Caco-2 (cell line): Measurements from ENCODE around the gene UBE2H. TPM values are rescaled to one million over a fixed set of nuclear protein-coding genes. Genes with fewer than 3 reads are reported as not detected.

Source experiments
- BruUV-seq: library from RNA; stranded (reverse); fragments of 400-500 nt; replicated peaks from 2 replicates; lab custom pipeline; 2021; lab: Mats Ljungman, UMichigan
- CTCF ChIA-PET: fragments of 300-600 bp; sonication (Branson Sonifier 250); formaldehyde crosslinking; loops from one replicate; lab custom pipeline; 2022; ENCODE audit warnings: antibody characterized with exemption; lab: Charles Lee
- POLR2A ChIA-PET: fragments of 300-600 bp; sonication (Branson Sonifier 250); formaldehyde crosslinking; loops from one replicate; lab custom pipeline; 2022; ENCODE audit warnings: antibody characterized with exemption; lab: Charles Lee
- DNase-seq, 2 experiments: peaks; one replicate each; pipeline versions ENCODE4 v3.0.0 to v3.0.0-alpha.2; 2020 to 2022
- H3K27me3 ChIP-seq: replicated peaks from 2 replicates; pipeline ENCODE4 v1.6.0; 2011; ENCODE audit warnings: low read length; ENCODE audit not compliant: control insufficient read depth, insufficient read depth
- H3K36me3 ChIP-seq: 2 replicates; pipeline ENCODE4 v1.5.1; 2011; ENCODE audit warnings: low read length; ENCODE audit not compliant: control insufficient read depth, insufficient read depth
- H3K4me1 ChIP-seq: fragments of 250-450 bp; sonication (Bioruptor Pico); 2 replicates; pipeline ENCODE4 v1.5.1; 2020; ENCODE audit warnings: mild to moderate bottlenecking
- H3K4me3 ChIP-seq: 2 replicates; pipeline ENCODE4 v1.5.1; 2011; ENCODE audit warnings: low read depth, mild to moderate bottlenecking, control low read depth, low read length
- H3K9me3 ChIP-seq: fragments of 250-450 bp; sonication (Bioruptor Pico); 2 replicates; pipeline ENCODE4 v1.5.1; 2020; ENCODE audit warnings: mild to moderate bottlenecking, moderate library complexity
- H3K27ac Mint-ChIP-seq: one replicate; pipeline ENCODE4 v1.8.0; 2022; ENCODE audit warnings: mixed read lengths; ENCODE audit not compliant: unreplicated experiment
- H3K27me3 Mint-ChIP-seq: one replicate; pipeline ENCODE4 v1.8.0; 2022; ENCODE audit warnings: mixed read lengths; ENCODE audit not compliant: insufficient read depth, unreplicated experiment
- H3K36me3 Mint-ChIP-seq: one replicate; pipeline ENCODE4 v1.8.0; 2022; ENCODE audit warnings: mild to moderate bottlenecking, mixed read lengths; ENCODE audit not compliant: insufficient read depth, unreplicated experiment
- H3K4me1 Mint-ChIP-seq: one replicate; pipeline ENCODE4 v1.8.0; 2022; ENCODE audit warnings: low read depth, mixed read lengths; ENCODE audit not compliant: unreplicated experiment
- H3K4me3 Mint-ChIP-seq: one replicate; pipeline ENCODE4 v1.8.0; 2022; ENCODE audit warnings: mild to moderate bottlenecking, moderate library complexity, mixed read lengths; ENCODE audit not compliant: unreplicated experiment
- H3K9me3 Mint-ChIP-seq: one replicate; pipeline ENCODE4 v1.8.0; 2022; ENCODE audit warnings: mixed read lengths; ENCODE audit not compliant: unreplicated experiment
- intact Hi-C: fragments of 100-400 bp; cut with micrococcal nuclease; formaldehyde crosslinking; loops from one replicate; pipeline ENCODE4 v1.10.0; 2022; ENCODE audit not compliant: unreplicated experiment
- total RNA-seq: library from RNA; stranded (reverse); gene quantifications from 2 replicates; pipeline ENCODE4 v1.2.3, GENCODE V29; 2022
- TF ChIP-seq, protein P1 (sequence below), 2 experiments: fragments of 200-600 bp in 1 of 2; IDR thresholded peaks; 1 replicate in 1 of 2; 2 replicates in 1 of 2; pipeline versions ENCODE4 v1.5.1 to v1.8.0; 2011 to 2022; ENCODE audit warnings: antibody characterized with exemption in 1 of 2, control low read depth in 1 of 2, inconsistent platforms in 1 of 2, low read depth in 1 of 2, low read length in 1 of 2, mild to moderate bottlenecking in 1 of 2, moderate library complexity in 1 of 2; ENCODE audit not compliant: insufficient read depth in 1 of 2, severe bottlenecking in 1 of 2, unreplicated experiment in 1 of 2

The UBE2H gene
- total RNA-seq, 1 experiment from 2014 or later: 35.7 TPM

DNA sequence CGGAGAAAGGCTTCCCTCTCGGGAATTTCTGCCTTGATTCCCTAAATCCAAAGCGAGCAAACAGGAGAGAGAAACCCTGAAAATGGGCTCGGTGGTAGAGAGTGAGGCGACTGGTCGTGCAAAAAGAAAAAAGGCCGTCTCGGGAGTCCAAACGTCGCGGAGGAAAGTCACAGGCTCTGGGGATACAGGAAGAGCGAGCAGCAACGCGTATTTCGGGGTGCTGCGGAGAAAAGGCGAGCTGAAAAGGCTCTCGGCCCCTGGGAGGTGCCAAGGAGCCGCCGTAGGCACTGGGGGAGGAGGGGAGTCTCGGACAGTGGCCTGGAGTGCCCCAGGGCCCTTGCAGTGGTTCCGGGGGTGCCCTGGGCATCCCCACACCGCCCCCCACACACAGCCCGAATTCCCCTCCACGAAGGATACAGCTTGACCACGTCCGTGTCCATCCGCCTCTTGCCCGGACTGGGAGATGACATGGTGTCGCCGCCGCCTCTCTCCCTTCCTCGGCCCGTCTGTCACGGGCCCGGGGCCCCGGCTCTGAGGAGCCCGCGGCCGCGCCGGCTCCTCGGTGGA is 591 bp downstream of the UBE2H start:
- Mint-ChIP-seq H3K9me3 (no peaks in the 10 kb centered on the region), H3K36me3 (peaks cover 14% of the 10 kb centered on the region), H3K4me1 (peaks cover 8% of the 10 kb centered on the region), H3K27ac (peak overlapping the region; percentile 93), H3K27me3 (no peaks in the 10 kb centered on the region), H3K4me3 (no peak overlapping the region)
- ChIA-PET POLR2A (interaction anchor here (0.7 to 1.0 kb wide), 2 partner anchors 18 to 127 kb away, joined by 3 read pairs; no protein-coding TSS in a partner anchor), CTCF (interaction anchor here (0.5 to 1.3 kb wide), 5 partner anchors 59 to 806 kb away, joined by 3 to 6 read pairs (median 3); no protein-coding TSS in a partner anchor)
- no TSS peak for BruUV-seq
- TF ChIP-seq, protein P1, sequence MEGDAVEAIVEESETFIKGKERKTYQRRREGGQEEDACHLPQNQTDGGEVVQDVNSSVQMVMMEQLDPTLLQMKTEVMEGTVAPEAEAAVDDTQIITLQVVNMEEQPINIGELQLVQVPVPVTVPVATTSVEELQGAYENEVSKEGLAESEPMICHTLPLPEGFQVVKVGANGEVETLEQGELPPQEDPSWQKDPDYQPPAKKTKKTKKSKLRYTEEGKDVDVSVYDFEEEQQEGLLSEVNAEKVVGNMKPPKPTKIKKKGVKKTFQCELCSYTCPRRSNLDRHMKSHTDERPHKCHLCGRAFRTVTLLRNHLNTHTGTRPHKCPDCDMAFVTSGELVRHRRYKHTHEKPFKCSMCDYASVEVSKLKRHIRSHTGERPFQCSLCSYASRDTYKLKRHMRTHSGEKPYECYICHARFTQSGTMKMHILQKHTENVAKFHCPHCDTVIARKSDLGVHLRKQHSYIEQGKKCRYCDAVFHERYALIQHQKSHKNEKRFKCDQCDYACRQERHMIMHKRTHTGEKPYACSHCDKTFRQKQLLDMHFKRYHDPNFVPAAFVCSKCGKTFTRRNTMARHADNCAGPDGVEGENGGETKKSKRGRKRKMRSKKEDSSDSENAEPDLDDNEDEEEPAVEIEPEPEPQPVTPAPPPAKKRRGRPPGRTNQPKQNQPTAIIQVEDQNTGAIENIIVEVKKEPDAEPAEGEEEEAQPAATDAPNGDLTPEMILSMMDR (IDR thresholded peaks at IDR 0.05; ENCODE audit: insufficient read depth in 1 of 2, low read depth in 1 of 2, low read length in 1 of 2, severe bottlenecking in 1 of 2, unreplicated experiment in 1 of 2): no peak
- Histone ChIP-seq H3K9me3 (no peaks in the 10 kb centered on the region), H3K4me3 (peak overlapping the region; percentile 80), H3K27me3 (no peaks in the 10 kb centered on the region), H3K36me3 (no peaks in the 10 kb centered on the region), H3K4me1 (peaks cover 27% of the 10 kb centered on the region)
- peak; percentile 36 to 55 for DNase-seq
- intact Hi-C loops: no loop called here

DNA sequence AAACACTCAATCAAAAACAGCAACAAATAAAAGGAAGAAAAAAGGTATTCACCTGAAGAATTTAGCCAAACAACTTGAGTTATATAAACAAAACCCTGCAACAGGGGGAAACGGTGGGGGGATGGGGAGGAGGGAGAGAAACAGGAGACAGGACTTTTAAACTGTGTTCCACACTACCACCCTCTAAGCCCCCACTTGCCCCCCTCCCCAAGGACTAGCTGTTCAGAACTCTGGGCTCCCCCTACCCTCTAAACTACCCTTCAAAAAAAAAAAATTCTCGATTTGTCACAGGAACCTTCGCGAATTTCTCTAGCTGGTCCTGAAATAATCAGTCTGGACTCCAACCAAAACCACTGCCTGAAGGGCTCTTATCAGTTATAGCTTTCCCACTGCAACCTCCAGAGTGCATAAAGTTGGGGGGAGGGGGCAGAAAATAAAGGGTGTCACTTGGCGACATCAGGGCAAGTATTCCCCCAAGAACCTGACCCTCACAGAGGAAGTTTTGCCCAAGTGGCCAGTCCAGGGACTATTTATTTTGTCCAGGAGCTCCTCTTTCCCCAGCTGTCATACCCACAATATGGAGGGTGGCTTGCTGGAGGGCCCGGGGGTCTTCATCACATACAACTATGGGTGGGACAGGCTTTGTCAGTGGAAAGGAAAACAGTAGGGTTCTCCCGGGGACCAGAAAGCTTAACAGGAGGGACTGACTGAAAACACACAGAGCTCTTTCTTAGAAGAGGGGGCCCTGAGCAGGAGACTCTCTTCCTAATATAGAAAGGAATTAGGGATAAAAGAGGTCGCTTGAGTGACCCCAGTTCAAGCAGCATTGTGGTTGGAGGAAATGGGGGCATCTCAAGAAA is 1.3 kb downstream of the UBE2H start:
- no peak for DNase-seq
- no TSS peak for BruUV-seq
- H3K4me3 ChIP-seq: peak overlapping the region; percentile 80
- TF ChIP-seq, protein P1 (IDR thresholded peaks at IDR 0.05; ENCODE audit: insufficient read depth in 1 of 2, low read depth in 1 of 2, low read length in 1 of 2, severe bottlenecking in 1 of 2, unreplicated experiment in 1 of 2): no peak
- no peaks in the 10 kb centered on the region for H3K9me3 ChIP-seq
- CTCF ChIA-PET: interaction anchor here (0.5 to 1.3 kb wide), 5 partner anchors 60 to 807 kb away, joined by 3 to 6 read pairs (median 3); no protein-coding TSS in a partner anchor
- intact Hi-C loops: no loop called here
- Mint-ChIP-seq H3K36me3 (peaks cover 14% of the 10 kb centered on the region), H3K9me3 (no peaks in the 10 kb centered on the region), H3K4me1 (peaks cover 8% of the 10 kb centered on the region), H3K27me3 (no peaks in the 10 kb centered on the region), H3K4me3 (no peak overlapping the region), H3K27ac (peak overlapping the region; percentile 93)
- peaks cover 27% of the 10 kb centered on the region for H3K4me1 ChIP-seq
- no peaks in the 10 kb centered on the region for H3K27me3 ChIP-seq
- H3K36me3 ChIP-seq: no peaks in the 10 kb centered on the region
- POLR2A ChIA-PET: interaction anchor here (0.6 to 1.0 kb wide), 4 partner anchors 19 to 730 kb away, joined by 3 to 5 read pairs (median 3); no protein-coding TSS in a partner anchor

GRCh38 chr7:129950933-129951225 is 1.9 kb downstream of the UBE2H start:
- no peak for DNase-seq
- H3K4me3 Mint-ChIP-seq: no peak overlapping the region
- H3K27me3 Mint-ChIP-seq: no peaks in the 10 kb centered on the region
- Histone ChIP-seq H3K9me3 (no peaks in the 10 kb centered on the region), H3K4me3 (peak overlapping the region; percentile 80), H3K27me3 (no peaks in the 10 kb centered on the region), H3K36me3 (no peaks in the 10 kb centered on the region), H3K4me1 (peaks cover 27% of the 10 kb centered on the region)
- intact Hi-C loops: no loop called here
- POLR2A ChIA-PET: interaction anchor here (1.0 kb wide), 2 partner anchors 58 to 126 kb away, joined by 3 read pairs; no protein-coding TSS in a partner anchor
- CTCF ChIA-PET: interaction anchor here (1.2 to 1.3 kb wide), 3 partner anchors 60 to 126 kb away, joined by 3 to 6 read pairs (median 4); no protein-coding TSS in a partner anchor
- BruUV-seq: TSS peak; percentile 27
- H3K9me3 Mint-ChIP-seq: no peaks in the 10 kb centered on the region
- no peak overlapping the region for H3K27ac Mint-ChIP-seq
- TF ChIP-seq, protein P1 (IDR thresholded peaks at IDR 0.05; ENCODE audit: insufficient read depth in 1 of 2, low read depth in 1 of 2, low read length in 1 of 2, severe bottlenecking in 1 of 2, unreplicated experiment in 1 of 2): no peak
- H3K36me3 Mint-ChIP-seq: peaks cover 14% of the 10 kb centered on the region
- H3K4me1 Mint-ChIP-seq: peaks cover 7% of the 10 kb centered on the region
